Activated naive CD8-positive, alpha-beta T cell treated with anti-CD3 and anti-CD28 coated beads for 36 hours (primary cell): ENCODE data around the gene EVX1. TPM values are rescaled to one million over a fixed set of nuclear protein-coding genes. Genes with fewer than 3 reads are reported as not detected.
A peak's percentile ranks its signal among the peaks of the same experiment; 100 is the strongest.

Experiments used
- DNase-seq: peaks from one replicate; pipeline ENCODE4 v3.0.0; 2021
- H3K27ac Mint-ChIP-seq: one replicate; pipeline ENCODE4 v1.8.0; 2022; ENCODE audit warnings: mild to moderate bottlenecking, moderate library complexity, mixed read lengths
- H3K27me3 Mint-ChIP-seq: one replicate; pipeline ENCODE4 v1.8.0; 2022; ENCODE audit warnings: mild to moderate bottlenecking, mixed read lengths
- H3K36me3 Mint-ChIP-seq: one replicate; pipeline ENCODE4 v1.8.0; 2021; ENCODE audit warnings: mild to moderate bottlenecking, mixed read lengths
- H3K4me1 Mint-ChIP-seq: one replicate; pipeline ENCODE4 v1.8.0; 2021; ENCODE audit warnings: mixed read lengths
- H3K4me3 Mint-ChIP-seq: one replicate; pipeline ENCODE4 v1.8.0; 2022; ENCODE audit warnings: mild to moderate bottlenecking, moderate library complexity, mixed read lengths
- H3K9me3 Mint-ChIP-seq: one replicate; pipeline ENCODE4 v1.8.0; 2022; ENCODE audit warnings: mixed read lengths
- total RNA-seq, 2 experiments: library from RNA; stranded (reverse); gene quantifications; one replicate each; pipeline ENCODE4 v1.2.3, GENCODE V29; 2021

The EVX1 gene
- total RNA-seq, 2 experiments from 2014 or later: not detected

DNA sequence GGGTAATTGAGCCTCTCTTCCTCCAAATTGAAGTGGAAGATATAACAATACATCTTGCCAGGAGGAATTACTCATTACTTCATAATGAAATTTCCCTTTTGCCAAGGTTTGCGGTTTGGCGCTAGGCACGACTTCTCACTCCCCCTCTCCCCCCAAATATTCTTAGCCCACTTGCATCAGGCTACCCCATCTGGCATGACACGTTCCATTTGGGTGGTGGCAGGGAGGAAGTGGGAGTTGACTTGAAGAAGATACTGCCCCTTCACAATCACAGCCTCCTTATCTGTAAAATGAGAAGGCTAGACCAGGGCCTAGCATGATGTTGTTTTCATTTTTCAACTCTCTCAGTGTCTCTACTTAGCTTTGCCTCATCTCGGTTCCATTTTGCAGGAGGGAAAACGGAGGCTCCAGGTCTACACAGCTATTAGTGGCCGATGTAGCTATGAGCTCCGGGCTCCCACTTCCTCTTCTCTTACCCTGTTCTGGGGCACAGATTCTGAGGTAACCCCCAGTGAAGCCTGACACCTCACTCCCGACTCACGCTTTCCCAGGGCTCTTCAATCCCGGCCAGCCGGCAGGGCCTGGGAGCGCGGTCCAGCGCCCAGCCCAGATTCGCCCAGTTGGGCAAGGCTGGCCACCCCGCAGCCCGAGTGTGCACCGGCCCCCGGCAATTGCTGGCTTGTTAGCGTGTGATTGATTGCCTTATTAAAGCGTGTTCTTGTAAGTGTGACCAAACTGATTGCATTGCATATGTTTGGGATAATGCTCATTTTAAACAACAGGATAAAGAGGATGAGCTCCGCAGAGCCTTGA, 6.5 kb downstream of the EVX1 start:
- H3K9me3 Mint-ChIP-seq: peaks cover 1% of the 10 kb centered on the region
- H3K27ac Mint-ChIP-seq: no peak overlapping the region
- H3K27me3 Mint-ChIP-seq: peaks cover 98% of the 10 kb centered on the region
- H3K36me3 Mint-ChIP-seq: no peaks in the 10 kb centered on the region
- DNase-seq: no peak
- H3K4me3 Mint-ChIP-seq: no peak overlapping the region
- peaks cover 17% of the 10 kb centered on the region for H3K4me1 Mint-ChIP-seq

DNA sequence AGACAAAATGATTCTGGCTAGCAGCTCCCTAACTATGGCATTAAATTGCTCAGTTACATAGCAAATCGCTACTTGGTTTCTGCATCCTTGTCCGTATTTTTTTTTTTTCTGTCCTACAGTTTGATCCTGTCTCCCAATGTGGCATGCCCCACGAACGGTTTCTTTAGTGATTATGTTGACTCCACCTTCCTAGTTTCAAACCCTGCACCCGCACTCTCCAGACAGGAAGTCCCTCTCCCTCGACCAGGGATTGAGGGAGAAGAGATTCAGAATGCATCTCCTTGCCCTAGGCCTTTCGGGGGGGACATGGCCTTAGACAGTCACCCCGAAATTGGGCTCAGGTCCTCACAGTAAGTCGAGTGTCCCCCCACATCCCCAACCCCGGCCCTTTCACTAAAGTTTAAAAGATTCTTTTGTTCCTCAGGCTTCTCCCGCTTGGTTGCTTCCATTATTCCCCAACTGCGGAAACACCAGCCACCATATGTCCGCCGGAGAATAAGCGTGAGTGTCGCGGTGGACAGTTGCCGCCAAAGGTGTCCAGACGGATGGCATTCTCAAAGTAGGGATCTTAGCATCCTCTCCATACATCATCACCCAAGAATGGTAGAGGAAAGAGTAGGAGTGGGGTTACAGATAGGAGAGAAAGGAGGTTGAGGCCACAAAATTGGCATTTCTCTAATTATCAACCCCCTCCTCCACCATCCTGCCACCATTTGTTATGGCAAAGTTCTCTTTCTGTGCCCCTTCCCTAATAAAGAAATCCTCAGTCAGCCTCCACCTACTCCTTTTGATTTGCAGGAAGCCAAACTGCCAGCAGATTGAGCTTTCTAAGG, 7.3 kb downstream of the EVX1 start:
- Mint-ChIP-seq H3K4me3 (no peak overlapping the region), H3K4me1 (peaks cover 17% of the 10 kb centered on the region), H3K27ac (no peak overlapping the region), H3K27me3 (peaks cover 95% of the 10 kb centered on the region), H3K9me3 (peaks cover 1% of the 10 kb centered on the region), H3K36me3 (no peaks in the 10 kb centered on the region)
- no peak for DNase-seq

DNA sequence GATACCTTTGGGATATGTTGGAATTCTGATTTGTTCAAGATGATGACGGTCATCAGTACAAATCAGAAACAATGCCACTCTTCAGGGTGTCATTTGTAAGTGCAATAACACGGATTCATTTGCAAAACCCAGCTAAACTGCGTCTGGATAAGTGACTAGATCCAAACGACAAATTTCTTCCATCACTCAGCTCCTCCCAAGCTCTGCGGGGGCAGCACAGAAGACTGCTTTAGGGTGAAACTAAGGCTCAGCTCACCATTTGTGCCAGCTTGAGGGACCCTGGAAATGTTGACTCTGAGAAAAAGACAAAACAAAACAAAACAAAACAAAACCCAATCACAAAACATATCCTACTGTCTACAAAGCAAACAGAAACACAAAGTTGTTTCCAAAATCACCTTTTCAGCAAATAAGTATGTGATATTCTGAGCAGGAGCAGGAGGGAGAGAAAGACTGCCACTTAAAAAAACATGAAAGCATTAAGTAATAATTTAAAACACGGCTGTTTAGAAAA, 8.0 kb downstream of the EVX1 start:
- peaks cover 1% of the 10 kb centered on the region for H3K9me3 Mint-ChIP-seq
- H3K4me1 Mint-ChIP-seq: peaks cover 17% of the 10 kb centered on the region
- peaks cover 92% of the 10 kb centered on the region for H3K27me3 Mint-ChIP-seq
- no peak overlapping the region for H3K27ac Mint-ChIP-seq
- H3K36me3 Mint-ChIP-seq: no peaks in the 10 kb centered on the region
- DNase-seq: no peak
- H3K4me3 Mint-ChIP-seq: no peak overlapping the region

DNA sequence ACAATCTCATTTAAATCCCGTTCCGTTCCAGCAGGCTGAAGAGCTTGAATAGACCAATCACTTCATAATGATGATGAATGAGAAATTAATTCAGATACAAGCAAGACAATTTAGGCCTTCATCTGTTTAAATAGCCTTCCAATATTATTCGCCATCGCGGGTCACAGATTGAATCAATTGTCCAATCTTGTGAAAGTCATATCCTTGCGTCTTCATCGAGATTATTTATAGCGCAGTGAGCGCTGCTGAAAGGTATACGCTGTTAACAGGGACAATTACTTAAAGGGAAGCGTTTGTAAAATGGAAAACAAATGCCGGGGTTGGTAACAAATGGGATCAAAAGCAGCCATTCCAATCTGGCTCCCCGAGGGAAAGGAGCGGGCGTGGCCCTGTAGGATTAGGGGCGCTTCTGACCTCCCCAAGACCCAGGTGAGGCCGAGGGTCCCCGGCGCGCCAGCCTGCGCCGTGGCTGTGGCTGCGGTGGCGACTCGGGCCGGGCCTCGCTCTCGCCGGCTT, 8.6 kb downstream of the EVX1 start:
- Mint-ChIP-seq H3K27ac (no peak overlapping the region), H3K4me1 (peaks cover 17% of the 10 kb centered on the region), H3K36me3 (no peaks in the 10 kb centered on the region), H3K4me3 (no peak overlapping the region), H3K9me3 (peaks cover 1% of the 10 kb centered on the region), H3K27me3 (peaks cover 87% of the 10 kb centered on the region)
- no peak for DNase-seq

DNA sequence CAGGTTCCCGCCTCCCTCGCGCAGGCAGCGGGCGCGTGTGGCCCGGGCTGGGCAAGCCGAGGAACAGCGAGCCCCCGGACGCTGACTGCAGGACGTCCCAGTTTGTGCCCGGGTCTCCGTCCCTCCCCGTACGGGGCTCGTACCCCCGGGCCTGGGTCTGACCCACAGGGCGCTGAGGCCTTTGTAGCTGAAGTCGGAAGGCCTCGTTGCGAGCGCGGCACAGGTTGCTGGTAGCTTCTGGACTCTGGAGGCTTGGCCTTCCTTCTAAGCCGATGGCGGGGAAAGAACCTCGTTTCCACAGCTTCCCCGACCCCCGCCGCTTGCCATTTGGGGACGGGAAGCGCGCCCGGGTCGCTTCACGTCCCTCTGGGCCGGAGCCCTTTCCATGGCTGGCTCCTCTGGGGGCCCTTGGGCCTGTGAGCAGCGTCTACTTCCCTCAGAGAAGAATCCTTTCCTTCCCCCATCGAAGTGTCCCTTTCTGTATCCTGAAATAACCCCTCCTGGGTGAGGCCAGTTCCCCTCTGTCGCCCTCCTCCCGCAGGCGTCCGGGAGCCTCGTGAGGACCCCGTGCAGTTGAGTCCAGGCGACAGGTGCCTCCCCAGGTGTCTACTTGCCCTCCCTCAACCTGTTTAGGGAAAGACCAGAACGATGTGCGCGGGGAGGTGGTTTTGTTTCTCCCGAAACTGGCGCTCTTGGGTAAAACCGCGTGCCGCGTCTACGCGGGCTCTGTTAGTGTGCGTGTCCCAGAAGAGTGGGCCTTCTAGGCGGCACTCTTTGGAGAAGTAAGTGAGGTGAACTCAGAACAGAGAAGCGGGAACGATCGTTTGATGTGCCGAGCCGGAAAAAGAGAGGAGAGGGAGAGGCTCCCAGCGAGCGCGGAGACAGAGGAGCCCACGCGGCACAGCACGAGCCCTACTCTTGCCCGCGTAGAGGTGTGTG, 9.3 kb downstream of the EVX1 start:
- Mint-ChIP-seq H3K27me3 (peaks cover 86% of the 10 kb centered on the region), H3K4me3 (peak overlapping the region; percentile 12), H3K27ac (no peak overlapping the region), H3K36me3 (no peaks in the 10 kb centered on the region), H3K4me1 (peaks cover 15% of the 10 kb centered on the region), H3K9me3 (peaks cover 1% of the 10 kb centered on the region)
- DNase-seq: no peak

DNA sequence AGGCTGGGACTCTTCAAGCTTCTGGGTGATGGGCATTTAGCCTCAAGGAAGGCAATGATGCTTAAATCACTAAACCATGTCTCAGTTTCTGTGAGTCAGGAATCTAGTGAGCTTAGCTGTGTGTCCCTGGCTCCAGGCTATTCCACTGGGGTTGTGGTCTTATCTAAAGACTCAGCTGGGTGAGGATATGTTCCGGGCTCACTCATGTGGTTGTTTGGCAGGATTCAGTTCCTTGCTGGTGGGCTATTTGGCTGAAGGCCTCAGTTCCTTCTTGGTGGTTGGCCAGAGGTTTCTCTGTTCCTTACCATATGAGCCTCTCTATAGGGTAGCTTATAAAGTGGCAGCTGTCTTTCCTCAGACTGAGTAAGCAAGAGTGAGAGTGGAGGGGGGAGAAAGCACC, 12.0 kb downstream of the EVX1 start:
- Mint-ChIP-seq H3K4me1 (peaks cover 12% of the 10 kb centered on the region), H3K27me3 (peaks cover 65% of the 10 kb centered on the region), H3K4me3 (no peak overlapping the region), H3K36me3 (no peaks in the 10 kb centered on the region), H3K27ac (no peak overlapping the region), H3K9me3 (peaks cover 1% of the 10 kb centered on the region)
- no peak for DNase-seq

DNA sequence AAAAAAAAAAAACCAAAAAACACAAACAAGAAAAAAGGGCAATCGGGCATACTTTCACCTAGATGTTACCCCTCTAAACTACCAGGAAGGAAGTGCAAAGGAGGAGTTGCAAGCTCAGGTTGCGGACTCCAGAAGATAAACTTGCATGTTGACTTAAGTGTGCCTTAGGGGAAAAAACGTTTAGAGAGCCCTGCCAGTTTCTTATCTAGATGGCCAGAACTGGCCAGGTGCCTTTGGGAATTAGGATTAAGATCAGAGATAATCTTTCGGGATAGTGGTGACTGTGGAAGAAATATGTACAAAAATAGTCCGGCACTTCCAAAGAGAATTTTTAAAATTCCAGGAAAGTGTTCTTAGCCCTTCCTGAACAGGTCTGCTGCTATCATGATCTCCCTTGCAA, 17.6 kb downstream of the EVX1 start:
- H3K4me1 Mint-ChIP-seq: no peaks in the 10 kb centered on the region
- peaks cover 45% of the 10 kb centered on the region for H3K27me3 Mint-ChIP-seq
- no peak for DNase-seq
- no peaks in the 10 kb centered on the region for H3K9me3 Mint-ChIP-seq
- H3K36me3 Mint-ChIP-seq: no peaks in the 10 kb centered on the region
- H3K4me3 Mint-ChIP-seq: no peak overlapping the region
- no peak overlapping the region for H3K27ac Mint-ChIP-seq

DNA sequence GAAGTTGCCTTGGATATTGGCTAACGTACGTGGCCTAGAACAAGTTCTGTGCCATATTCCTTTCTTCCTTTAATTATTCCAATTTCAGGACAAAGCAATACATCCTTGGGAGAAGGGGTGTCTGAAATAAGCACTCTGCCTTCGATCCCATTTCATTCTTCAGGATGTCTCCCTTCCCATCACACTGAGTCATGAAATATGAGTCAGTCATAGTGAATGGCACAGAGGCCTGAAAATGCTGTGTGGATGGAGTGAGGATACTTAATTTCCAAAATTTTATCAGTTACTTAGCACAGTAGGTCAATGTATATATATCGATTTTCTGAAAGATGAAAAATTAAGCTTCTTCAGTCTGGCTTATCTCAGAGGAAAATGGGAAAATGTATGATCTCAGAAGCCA, 19.5 kb downstream of the EVX1 start:
- DNase-seq: no peak
- Mint-ChIP-seq H3K9me3 (no peaks in the 10 kb centered on the region), H3K27ac (no peak overlapping the region), H3K27me3 (peaks cover 39% of the 10 kb centered on the region), H3K36me3 (no peaks in the 10 kb centered on the region), H3K4me1 (no peaks in the 10 kb centered on the region), H3K4me3 (no peak overlapping the region)

DNA sequence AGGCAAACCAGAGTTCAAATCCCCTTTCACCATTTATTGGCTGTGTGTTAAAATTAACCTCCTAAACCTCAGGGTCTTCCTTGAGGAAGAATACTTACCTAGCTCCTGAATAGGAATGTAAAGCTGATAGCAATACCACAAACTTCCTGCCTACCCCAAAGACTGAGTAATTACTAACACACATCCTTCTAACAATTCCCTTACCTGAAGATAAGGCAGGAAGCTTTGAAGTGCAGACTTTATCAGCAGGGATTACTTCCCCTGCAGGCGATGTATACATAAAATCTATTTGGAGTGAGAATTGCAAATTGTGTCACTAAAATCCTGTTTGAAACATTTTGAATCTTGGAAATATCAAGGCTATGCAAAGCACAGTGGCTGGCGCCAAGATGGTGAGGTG, 21.2 kb downstream of the EVX1 start:
- no peak overlapping the region for H3K4me3 Mint-ChIP-seq

DNA sequence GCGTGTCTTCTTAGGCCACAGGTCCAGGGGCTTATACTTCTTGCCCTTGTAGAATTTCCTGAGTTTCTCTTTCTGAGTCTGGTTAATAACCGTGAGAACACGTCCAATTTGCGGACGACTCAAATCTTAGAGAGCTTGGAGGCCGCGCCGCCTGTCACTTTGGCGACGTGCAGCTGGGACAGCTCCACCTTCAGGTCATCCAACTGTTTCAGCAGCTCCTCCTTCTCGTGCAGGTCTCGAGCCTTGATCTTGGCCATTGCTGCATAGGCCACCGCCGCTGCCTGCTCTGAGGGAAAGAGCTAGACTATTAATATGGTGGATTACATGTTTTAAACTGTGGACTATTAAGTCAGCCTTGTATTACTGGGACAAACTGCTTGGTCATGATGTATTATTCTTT, 26.9 kb downstream of the EVX1 start:
- no peaks in the 10 kb centered on the region for H3K4me1 Mint-ChIP-seq
- H3K36me3 Mint-ChIP-seq: peaks cover 1% of the 10 kb centered on the region
- H3K27ac Mint-ChIP-seq: no peak overlapping the region
- no peak overlapping the region for H3K4me3 Mint-ChIP-seq
- peaks cover 18% of the 10 kb centered on the region for H3K27me3 Mint-ChIP-seq
- DNase-seq: no peak
- peaks cover 13% of the 10 kb centered on the region for H3K9me3 Mint-ChIP-seq

More for the DNA sequence above, 21.2 kb downstream of the EVX1 start:
- Mint-ChIP-seq H3K9me3 (no peaks in the 10 kb centered on the region), H3K4me1 (no peaks in the 10 kb centered on the region), H3K27me3 (peaks cover 34% of the 10 kb centered on the region), H3K36me3 (no peaks in the 10 kb centered on the region), H3K27ac (no peak overlapping the region)
- DNase-seq: no peak

DNA sequence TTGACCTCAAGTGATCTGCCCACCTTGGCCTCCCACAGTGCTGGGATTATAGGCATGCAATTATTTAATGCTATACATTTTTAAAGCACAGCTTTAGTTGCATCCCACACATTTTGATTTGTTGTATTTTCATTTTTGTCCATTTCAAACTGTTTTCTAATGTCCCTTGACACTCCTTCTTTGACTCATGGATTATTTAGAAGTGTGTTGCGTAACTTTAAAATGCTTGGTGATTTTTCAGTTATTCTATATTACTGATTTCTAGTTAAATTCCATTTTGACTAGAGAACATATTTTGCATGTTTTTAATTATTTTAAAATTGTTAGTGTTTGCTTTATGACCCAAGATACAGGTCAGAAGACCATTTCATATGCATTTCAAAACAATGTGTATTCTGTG, 28.8 kb downstream of the EVX1 start:
- Mint-ChIP-seq H3K36me3 (peaks cover 1% of the 10 kb centered on the region), H3K4me3 (no peak overlapping the region), H3K27ac (no peak overlapping the region), H3K9me3 (peaks cover 13% of the 10 kb centered on the region), H3K27me3 (peaks cover 10% of the 10 kb centered on the region), H3K4me1 (no peaks in the 10 kb centered on the region)
- no peak for DNase-seq

DNA sequence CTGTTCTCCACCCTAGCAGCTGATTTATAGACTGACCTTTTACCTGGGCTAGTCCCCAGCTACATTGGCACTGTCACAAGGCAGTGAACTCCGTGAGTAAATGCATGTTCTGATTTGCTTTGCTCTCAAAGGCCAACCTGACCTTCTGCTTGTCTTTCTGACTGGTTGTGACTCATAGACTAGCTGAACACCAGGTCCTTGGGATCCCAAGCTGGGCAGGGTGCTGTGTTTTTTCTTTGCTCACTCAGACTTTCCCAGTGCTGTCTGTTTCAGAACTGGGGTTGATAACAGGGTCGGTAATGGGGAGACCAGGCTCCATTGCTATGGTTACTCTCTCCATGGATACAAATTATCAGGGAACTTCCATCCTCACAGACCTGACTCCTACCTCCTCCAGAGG, 35.0 kb downstream of the EVX1 start:
- Mint-ChIP-seq H3K9me3 (peaks cover 5% of the 10 kb centered on the region), H3K4me3 (no peak overlapping the region), H3K4me1 (no peaks in the 10 kb centered on the region), H3K36me3 (no peaks in the 10 kb centered on the region), H3K27me3 (peaks cover 11% of the 10 kb centered on the region), H3K27ac (no peak overlapping the region)
- DNase-seq: no peak

DNA sequence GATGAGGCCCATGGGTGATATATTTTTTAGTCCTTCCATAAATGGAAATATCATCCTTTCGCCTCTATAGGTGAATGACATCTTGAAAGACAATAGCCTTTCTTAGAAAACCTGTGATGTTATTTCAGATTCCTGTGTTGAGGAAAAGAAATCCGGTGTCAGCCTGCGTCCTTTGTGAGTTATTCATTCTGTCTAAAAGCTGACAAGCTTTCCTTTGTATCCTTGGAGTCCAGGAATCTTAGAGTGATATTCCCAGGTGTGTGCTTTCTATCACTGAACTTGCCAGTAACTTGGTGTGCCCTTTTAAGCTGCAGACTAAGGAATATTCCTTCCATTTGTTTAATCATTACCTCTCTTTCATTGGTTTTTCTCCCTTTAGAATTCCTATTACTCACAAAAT, 41.0 kb downstream of the EVX1 start:
- Mint-ChIP-seq H3K4me3 (no peak overlapping the region), H3K27ac (no peak overlapping the region), H3K27me3 (peaks cover 43% of the 10 kb centered on the region), H3K4me1 (no peaks in the 10 kb centered on the region), H3K9me3 (no peaks in the 10 kb centered on the region), H3K36me3 (no peaks in the 10 kb centered on the region)
- DNase-seq: no peak

DNA sequence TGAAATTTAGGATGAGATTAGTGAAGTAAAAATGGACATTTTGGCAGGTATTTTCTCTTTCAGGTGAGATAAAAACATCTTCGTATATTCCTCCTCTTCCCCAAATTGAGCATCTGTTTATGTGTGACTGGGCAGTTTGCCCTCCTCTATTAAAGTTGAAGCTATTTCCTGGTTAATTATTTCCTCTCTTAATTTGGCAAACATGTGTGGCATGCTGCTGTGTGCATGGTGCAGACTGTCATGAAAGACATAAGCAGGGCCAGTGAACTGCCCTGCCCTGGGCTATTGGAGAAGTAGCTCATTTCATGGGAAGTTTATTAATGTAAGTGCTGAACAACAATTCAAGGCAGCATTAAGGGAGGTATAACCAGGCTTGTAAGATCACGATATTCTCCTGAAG, 52.6 kb downstream of the EVX1 start:
- H3K27me3 Mint-ChIP-seq: peaks cover 38% of the 10 kb centered on the region
- H3K4me3 Mint-ChIP-seq: no peak overlapping the region
- no peak overlapping the region for H3K27ac Mint-ChIP-seq

More for the DNA sequence above, 52.6 kb downstream of the EVX1 start:
- no peaks in the 10 kb centered on the region for H3K4me1 Mint-ChIP-seq
- DNase-seq: no peak
- H3K36me3 Mint-ChIP-seq: no peaks in the 10 kb centered on the region
- peaks cover 2% of the 10 kb centered on the region for H3K9me3 Mint-ChIP-seq
